Measurements from ENCODE around the gene SLC15A5.

DNA sequence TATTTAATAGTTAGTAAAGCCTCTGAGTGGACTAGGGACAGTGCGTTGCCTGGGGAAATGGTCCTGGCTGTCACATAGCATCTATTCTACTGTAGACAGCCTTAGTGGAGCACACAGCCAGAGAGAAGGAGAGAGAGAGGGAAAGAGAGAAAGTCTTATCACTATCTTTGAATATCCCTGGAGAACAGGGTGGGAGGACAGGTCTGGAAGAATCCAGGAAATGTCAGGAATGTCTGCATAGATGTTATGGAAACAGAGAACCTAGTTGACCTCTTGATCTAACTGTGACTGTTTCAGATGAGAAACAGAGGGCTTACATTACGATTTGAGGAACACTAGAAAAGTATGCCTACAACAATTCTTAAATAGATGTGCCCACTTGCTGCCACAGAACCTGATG, 92.8 kb downstream of the SLC15A5 start:
- TF ChIP-seq, protein P1, sequence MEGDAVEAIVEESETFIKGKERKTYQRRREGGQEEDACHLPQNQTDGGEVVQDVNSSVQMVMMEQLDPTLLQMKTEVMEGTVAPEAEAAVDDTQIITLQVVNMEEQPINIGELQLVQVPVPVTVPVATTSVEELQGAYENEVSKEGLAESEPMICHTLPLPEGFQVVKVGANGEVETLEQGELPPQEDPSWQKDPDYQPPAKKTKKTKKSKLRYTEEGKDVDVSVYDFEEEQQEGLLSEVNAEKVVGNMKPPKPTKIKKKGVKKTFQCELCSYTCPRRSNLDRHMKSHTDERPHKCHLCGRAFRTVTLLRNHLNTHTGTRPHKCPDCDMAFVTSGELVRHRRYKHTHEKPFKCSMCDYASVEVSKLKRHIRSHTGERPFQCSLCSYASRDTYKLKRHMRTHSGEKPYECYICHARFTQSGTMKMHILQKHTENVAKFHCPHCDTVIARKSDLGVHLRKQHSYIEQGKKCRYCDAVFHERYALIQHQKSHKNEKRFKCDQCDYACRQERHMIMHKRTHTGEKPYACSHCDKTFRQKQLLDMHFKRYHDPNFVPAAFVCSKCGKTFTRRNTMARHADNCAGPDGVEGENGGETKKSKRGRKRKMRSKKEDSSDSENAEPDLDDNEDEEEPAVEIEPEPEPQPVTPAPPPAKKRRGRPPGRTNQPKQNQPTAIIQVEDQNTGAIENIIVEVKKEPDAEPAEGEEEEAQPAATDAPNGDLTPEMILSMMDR (IDR thresholded peaks at IDR 0.05) = no peak
- TF ChIP-seq POLR2A (IDR thresholded peaks at IDR 0.05) (no peak), POLR2AphosphoS5 (IDR thresholded peaks at IDR 0.05) (no peak)

All from breast epithelium (tissue), 3 donors.